Lung (tissue), 12 donors: ENCODE measurements around the gene SCN10A. TPM values are rescaled to one million over a fixed set of nuclear protein-coding genes. Genes with fewer than 3 reads are reported as not detected.

Source experiments
- ATAC-seq: fragments of 200-7000 bp; cut with Tn5 transposase; one replicate; pipeline ENCODE4 v1.9.1; 2020; ENCODE audit warnings: moderate number of reproducible peaks; ENCODE audit not compliant: insufficient read depth, low FRiP score
- DNase-seq, 3 donors: peaks; one replicate each; pipeline ENCODE4 v3.0.0-alpha.2; 2013 to 2017
- H3K27ac ChIP-seq, 2 donors: one replicate each; pipeline ENCODE4 v1.5.1; 2013; ENCODE audit warnings: mild to moderate bottlenecking in 2 of 2, moderate library complexity in 2 of 2, control low read depth in 1 of 2, inconsistent platforms in 1 of 2, low read depth in 1 of 2, low read length in 1 of 2
- H3K27me3 ChIP-seq, 3 donors: one replicate each; pipeline ENCODE4 v1.5.1; 2013; ENCODE audit warnings: low read length in 2 of 3; ENCODE audit not compliant: control insufficient read depth in 3 of 3, insufficient read depth in 3 of 3
- H3K36me3 ChIP-seq, 4 donors: one replicate each; pipeline ENCODE4 v1.5.1; 2013; ENCODE audit warnings: low read length in 4 of 4, mild to moderate bottlenecking in 1 of 4, moderate library complexity in 1 of 4; ENCODE audit not compliant: control insufficient read depth in 4 of 4, insufficient read depth in 4 of 4
- H3K4me1 ChIP-seq, 5 donors: one replicate each; pipeline ENCODE4 v1.5.1; 2013; ENCODE audit warnings: low read length in 5 of 5, mild to moderate bottlenecking in 2 of 5, moderate library complexity in 1 of 5; ENCODE audit not compliant: control insufficient read depth in 5 of 5, insufficient read depth in 5 of 5
- H3K4me3 ChIP-seq: one replicate; pipeline ENCODE4 v1.5.1; 2013; ENCODE audit warnings: mild to moderate bottlenecking, control low read depth, moderate library complexity
- H3K9ac ChIP-seq, 2 donors: one replicate each; pipeline ENCODE4 v1.5.1; 2013; ENCODE audit warnings: low read length in 2 of 2, control low read depth in 1 of 2; ENCODE audit not compliant: insufficient read depth in 1 of 2
- H3K9me3 ChIP-seq, 4 donors: one replicate each; pipeline ENCODE4 v1.5.1; 2013; ENCODE audit warnings: low read length in 3 of 4, mild to moderate bottlenecking in 1 of 4, moderate library complexity in 1 of 4; ENCODE audit not compliant: control insufficient read depth in 4 of 4, insufficient read depth in 3 of 4
- WGBS, 2 donors: extraction: QIAGEN DNeasy Blood & Tissue Kit; methylation state at CpG; one replicate each; pipeline ENCODE4 v1.1.7; 2013; 5-methylcytosine and 5-hydroxymethylcytosine counted together
- polyA plus RNA-seq, 2 donors: library from polyadenylated mRNA; stranded (reverse); fragments of 200-250 nt; gene quantifications; one replicate each; pipeline ENCODE4 v1.2.1, GENCODE V29; 2013
- total RNA-seq, 2 donors: library from RNA; depleted of rRNA in 1 of 2; stranded (reverse); fragments of >200 nt in 1 of 2; gene quantifications; one replicate each; pipeline ENCODE4 v1.2.1, GENCODE V29; 2014 to 2021
- TF ChIP-seq, protein P1 (sequence below): IDR thresholded peaks from 2 replicates; pipeline ENCODE4 v1.5.1; 2012; ENCODE audit warnings: mild to moderate bottlenecking; ENCODE audit errors: control extremely low read depth, extremely low read depth
- donor health status: control.
- donor health status: control.
- donor health status: Bipolar disorder and iron deficiency.
- donor health status: healthy.
- donor health status: DM: yes; HTN: yes; CAD: no.

The SCN10A gene
- total and polyA plus RNA-seq, 4 donors = not detected

DNA sequence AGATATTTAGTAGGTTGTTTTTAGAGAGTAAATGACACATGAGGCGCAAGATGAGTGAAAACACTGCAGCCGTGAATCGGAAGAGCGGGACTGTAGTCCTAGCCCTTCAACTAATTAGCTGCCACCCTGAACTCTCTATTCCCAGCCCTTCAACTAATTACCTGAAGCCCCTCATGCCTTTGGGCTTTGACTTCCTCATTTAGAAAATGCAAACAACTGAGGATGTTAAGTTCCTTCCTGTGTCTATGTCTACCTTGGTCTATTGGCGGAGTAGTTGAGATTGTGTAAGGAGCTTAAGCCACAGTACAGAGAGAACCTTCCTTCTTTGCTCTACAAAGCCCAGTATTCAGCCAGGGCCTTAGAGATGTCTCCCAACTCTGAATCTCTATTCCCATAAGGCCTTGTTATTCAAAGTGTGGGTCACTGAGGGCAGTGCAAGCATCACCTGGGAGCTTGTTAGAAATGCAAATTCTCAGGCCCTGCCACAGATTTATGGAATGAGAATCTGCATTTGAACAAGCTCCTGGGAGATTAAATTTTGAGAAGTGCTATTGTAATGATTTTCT, 94.7 kb downstream of the SCN10A start:
- TF ChIP-seq, protein P1, sequence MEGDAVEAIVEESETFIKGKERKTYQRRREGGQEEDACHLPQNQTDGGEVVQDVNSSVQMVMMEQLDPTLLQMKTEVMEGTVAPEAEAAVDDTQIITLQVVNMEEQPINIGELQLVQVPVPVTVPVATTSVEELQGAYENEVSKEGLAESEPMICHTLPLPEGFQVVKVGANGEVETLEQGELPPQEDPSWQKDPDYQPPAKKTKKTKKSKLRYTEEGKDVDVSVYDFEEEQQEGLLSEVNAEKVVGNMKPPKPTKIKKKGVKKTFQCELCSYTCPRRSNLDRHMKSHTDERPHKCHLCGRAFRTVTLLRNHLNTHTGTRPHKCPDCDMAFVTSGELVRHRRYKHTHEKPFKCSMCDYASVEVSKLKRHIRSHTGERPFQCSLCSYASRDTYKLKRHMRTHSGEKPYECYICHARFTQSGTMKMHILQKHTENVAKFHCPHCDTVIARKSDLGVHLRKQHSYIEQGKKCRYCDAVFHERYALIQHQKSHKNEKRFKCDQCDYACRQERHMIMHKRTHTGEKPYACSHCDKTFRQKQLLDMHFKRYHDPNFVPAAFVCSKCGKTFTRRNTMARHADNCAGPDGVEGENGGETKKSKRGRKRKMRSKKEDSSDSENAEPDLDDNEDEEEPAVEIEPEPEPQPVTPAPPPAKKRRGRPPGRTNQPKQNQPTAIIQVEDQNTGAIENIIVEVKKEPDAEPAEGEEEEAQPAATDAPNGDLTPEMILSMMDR = no peak
- peaks cover 0 to 6% (median 0%) of the 10 kb centered on the region in 4 donors for H3K9me3 ChIP-seq
- H3K4me1 ChIP-seq = no peaks in the 10 kb centered on the region
- ATAC-seq (no peak), DNase-seq (no peak)
- H3K27ac ChIP-seq = no peak overlapping the region
- no peaks in the 10 kb centered on the region for H3K36me3 ChIP-seq
- no peak overlapping the region for H3K9ac ChIP-seq
- WGBS, 2 donors = 79 to 83% methylated on average over 5 of the region's 5 CpGs
- no peak overlapping the region for H3K4me3 ChIP-seq
- H3K27me3 ChIP-seq = peaks cover 0 to 15% (median 0%) of the 10 kb centered on the region in 3 donors

DNA sequence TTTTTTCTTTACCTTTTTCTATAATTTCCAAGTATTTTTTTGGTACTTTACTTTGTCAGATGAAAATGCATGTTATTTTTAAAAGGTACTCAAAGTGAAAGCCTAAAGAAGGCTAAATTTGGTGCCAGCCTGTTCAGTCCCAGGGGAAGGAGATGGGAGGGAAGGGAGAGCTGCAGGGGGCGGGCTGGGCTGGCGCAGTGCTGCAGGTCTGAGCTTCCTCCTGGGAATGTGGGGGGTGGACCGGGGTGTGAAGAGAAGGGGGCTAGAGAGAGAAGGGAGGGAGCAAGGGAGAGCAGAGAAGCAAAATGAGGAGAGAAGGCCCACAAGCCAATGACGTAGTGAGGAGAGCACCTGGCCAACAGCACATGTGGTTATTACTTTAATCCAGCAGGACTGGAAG, 95.6 kb downstream of the SCN10A start:
- H3K4me1 ChIP-seq = no peaks in the 10 kb centered on the region
- H3K9ac ChIP-seq = no peak overlapping the region
- H3K36me3 ChIP-seq = no peaks in the 10 kb centered on the region
- DNase-seq (no peak), ATAC-seq (no peak)
- peaks cover 0 to 15% (median 0%) of the 10 kb centered on the region in 3 donors for H3K27me3 ChIP-seq
- no peak overlapping the region for H3K27ac ChIP-seq
- WGBS, 2 donors = 48 to 68% methylated on average over 4 of the region's 4 CpGs
- TF ChIP-seq, protein P1 = no peak
- H3K4me3 ChIP-seq = no peak overlapping the region
- H3K9me3 ChIP-seq = peaks cover 0 to 6% (median 0%) of the 10 kb centered on the region in 4 donors

DNA sequence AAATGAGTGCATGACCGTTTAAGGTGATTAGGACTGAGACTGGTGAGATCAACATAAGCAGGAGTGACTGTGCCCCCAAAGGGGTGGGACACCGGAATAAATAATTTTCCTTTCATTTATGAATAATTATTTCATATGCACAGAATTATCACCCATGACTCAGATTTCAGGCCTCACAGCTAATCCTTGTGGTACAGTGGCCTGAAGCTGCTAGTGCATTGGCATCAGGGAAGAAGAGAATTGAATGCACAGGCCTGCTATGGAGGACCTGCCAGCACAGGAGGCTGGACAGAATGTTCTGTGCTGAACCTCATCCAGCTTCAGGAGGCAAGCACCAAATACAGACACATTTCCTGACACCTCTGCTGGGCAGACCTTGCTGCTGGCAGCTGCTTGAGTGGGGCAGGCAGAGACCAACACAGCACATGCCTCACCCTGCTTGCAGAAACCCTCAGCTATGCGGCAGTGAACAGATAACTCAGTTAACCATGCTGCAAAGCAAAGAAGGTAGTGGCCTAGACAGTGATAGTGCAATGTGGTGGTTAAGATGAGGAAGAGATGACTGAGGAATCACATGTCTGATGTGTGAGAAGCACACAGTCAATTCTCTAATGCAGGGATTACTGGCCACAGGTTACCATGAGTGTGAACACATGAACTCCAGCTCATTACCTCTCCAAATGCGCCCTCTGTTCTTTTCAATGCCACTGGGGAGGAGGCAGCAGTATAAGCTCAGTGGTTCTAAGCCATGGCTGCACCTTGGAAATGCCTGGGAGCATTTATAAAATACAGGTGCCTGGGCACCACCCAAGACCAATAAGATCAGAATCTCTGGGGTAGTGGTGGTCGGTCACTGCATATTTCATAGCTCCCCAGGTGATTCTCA, 98.4 kb downstream of the SCN10A start:
- WGBS, 2 donors = 84 to 91% methylated on average over 5 of the region's 5 CpGs
- Histone ChIP-seq H3K9me3 (peaks cover 0 to 2% (median 0%) of the 10 kb centered on the region in 4 donors), H3K36me3 (no peaks in the 10 kb centered on the region), H3K9ac (no peak overlapping the region), H3K4me1 (no peaks in the 10 kb centered on the region), H3K27ac (peak overlapping the region in 1 of 2 donors; percentile 74), H3K27me3 (peaks cover 0 to 9% (median 0%) of the 10 kb centered on the region in 3 donors), H3K4me3 (no peak overlapping the region)
- TF ChIP-seq, protein P1 = no peak
- DNase-seq = no peak
- ATAC-seq = no peak
